Cardiac fibroblast (primary cell): ENCODE results near the gene UBE2R2.

Experiments used
- DNase-seq, 2 donors: peaks; one replicate each; pipeline versions ENCODE4 v3.0.0 to v3.0.0-alpha.2; 2010; ENCODE audit warnings: low read depth in 2 of 2
- H3K4me3 ChIP-seq, 2 donors: replicated peaks in 1 of 2; 1 replicate in 1 of 2; 2 replicates in 1 of 2; pipeline ENCODE4 v1.5.1; 2011; ENCODE audit warnings: low read depth in 2 of 2, low read length in 2 of 2, mild to moderate bottlenecking in 2 of 2, moderate library complexity in 1 of 2
- TF ChIP-seq, protein P1 (sequence below): IDR thresholded peaks from one replicate; pipeline ENCODE4 v1.5.1; 2011; ENCODE audit warnings: low read depth, mild to moderate bottlenecking, low read length, inconsistent platforms

The UBE2R2 gene

DNA sequence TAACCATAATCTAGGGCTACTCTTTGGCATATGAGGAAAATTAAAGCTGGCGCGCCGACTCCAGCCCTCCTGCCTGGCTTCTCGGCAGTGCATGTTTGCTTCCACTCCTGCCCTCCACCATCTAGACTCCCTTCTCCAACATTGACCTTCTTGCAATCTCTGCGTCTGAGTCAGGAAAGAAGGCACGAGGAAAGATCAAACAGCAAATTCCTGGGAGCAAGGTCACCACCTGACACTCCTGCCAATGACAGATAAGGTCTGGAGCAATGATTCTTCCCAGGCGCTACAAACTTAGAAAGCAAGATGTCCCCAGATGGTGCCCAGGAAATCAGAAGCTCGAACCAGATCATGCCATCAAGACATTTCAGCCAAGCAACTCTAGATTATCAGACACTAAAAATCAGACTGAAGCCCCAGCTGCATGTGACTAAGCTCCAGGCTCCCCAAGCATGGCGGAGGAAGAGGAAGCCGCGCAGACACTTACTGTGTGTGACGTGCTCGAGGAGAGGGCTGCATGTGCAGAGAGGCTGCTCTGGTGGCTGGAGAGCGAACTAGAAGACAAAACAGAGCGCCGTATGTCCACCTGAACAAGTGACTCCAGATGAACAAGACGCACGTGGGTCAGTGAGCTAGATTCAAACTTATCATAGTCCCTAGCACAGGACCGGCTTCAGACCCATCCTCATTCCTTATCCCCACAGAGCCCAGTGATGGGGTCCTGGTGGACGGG is 115.3 kb downstream of the UBE2R2 start:
- DNase-seq: no peak
- TF ChIP-seq, protein P1, sequence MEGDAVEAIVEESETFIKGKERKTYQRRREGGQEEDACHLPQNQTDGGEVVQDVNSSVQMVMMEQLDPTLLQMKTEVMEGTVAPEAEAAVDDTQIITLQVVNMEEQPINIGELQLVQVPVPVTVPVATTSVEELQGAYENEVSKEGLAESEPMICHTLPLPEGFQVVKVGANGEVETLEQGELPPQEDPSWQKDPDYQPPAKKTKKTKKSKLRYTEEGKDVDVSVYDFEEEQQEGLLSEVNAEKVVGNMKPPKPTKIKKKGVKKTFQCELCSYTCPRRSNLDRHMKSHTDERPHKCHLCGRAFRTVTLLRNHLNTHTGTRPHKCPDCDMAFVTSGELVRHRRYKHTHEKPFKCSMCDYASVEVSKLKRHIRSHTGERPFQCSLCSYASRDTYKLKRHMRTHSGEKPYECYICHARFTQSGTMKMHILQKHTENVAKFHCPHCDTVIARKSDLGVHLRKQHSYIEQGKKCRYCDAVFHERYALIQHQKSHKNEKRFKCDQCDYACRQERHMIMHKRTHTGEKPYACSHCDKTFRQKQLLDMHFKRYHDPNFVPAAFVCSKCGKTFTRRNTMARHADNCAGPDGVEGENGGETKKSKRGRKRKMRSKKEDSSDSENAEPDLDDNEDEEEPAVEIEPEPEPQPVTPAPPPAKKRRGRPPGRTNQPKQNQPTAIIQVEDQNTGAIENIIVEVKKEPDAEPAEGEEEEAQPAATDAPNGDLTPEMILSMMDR: no peak

DNA sequence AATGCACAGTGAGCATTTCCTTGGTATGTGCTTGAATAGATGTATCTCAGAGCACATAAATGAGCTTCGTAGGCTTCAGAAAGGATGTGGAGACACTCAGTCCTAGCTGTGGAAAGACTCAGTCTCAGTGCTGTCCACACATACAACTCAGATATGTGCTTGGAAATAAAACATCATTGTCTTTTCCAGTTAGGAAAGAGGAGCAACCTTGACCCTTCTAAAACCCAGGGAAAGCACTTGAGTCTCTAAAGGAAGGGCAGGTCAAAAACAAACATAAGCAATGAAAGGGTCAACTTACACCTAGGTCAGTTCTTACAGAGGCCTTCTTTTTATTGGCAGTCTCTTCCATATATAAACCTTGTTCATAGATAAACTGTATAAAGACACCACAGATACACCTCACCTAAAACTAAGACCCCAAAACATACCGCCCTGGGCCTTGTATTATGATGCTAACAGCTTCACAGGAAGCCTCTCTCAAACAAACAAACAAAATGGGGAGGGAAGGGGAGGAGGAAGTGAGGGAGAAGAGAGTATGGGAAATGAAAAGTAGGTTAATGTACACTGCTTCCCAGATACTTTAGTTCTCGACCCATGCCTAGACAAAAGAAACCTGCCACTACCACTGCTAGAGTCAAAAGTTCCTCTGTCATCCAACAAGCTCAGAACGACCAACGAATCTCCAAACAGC is 117.4 kb downstream of the UBE2R2 start:
- TF ChIP-seq, protein P1: no peak
- no peak overlapping the region for H3K4me3 ChIP-seq
- DNase-seq: no peak

More for the DNA sequence above, 115.3 kb downstream of the UBE2R2 start:
- no peak overlapping the region for H3K4me3 ChIP-seq

DNA sequence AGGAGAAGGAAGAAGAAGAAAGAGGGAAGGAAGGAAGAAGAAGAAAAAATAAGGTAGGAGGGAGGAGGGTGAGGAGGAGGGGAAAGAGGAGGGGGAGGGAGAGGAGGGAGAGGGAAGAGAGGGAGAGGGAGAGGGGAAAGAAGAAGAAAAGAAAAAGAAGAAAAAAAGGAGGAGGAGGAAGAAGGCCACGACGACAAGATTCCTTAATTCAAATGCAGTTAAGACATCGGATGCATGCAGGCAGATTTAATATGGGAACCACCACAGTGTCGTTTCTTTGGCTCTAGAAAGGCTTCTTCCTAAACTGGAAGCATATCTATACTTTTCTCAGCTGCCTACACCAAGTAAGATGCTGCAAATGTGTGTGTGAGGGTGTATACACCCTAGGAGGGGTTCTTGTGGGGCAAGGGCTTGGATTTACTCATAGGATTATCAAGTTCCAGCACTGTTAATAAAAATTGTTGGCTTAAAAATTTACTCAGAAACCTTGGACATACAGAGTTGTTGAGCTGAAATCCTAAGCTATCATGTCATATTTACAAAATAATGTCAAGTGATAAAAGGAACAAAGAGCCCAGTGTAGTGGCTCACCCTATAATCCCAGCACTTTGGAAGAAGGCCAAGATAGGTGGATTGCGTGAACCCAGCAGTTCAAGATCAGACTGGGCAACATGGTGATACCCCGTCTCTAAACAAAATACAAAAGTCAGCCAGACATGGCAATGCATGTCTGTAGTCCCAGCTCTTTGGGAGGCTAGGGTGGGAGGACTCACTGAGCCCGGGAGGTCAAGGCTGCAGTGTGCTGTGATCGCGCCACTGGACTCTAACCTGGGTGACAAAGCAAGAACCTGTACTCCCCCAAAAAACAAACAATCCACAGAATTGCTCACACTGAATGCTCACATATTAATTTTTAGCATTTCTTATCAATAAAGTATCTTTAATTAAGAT is 123.2 kb downstream of the UBE2R2 start:
- no peak for DNase-seq
- TF ChIP-seq, protein P1: no peak
- no peak overlapping the region for H3K4me3 ChIP-seq

DNA sequence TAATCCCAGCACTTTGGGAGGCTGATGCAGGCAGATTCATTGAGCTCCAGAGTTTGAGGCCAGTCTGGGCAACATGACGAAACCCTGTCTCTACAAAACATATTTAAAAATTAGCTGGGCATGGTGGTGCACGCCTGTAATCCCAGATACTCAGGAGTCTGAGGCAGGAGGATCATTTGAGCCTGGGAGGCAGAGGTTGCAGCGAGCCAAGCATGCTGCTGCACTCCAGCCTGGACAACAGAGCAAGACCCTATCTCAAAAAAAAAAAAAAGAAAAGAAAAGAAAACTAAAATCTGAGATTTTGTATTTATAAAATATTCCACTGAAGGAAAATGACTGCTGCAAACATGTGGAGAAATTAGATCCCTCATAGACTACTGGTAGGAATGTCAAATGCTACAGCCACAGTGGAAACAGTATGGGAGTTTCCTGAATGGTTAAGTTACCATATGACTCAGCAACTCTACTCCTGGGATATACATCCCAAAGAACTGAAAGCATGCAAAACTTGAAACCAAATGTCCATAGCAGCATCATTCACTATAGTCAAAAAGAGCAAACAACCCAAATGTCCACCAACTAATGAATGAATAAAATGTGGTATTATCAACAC is 125.6 kb downstream of the UBE2R2 start:
- H3K4me3 ChIP-seq: no peak overlapping the region
- peak; percentile 78 for DNase-seq
- TF ChIP-seq, protein P1: peak; percentile 55

DNA sequence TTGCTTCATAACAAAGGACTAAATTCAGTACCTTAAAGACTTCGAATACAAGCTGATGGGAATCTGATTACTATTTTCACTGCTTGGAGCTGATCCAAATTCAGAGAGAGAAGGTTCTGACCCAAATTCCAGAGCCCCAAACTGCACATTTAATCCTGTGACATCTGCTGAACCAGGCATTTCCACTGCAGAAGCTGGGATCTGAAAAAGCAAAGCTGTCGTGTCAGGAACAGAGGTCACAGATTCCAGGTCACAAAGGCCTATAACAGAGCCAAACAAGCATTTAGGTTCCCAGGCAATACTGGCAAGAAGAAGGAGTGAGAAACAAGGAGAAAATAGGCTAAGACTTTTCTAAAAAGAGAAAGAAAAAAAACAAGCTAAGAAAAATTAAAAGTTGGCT is 126.4 kb downstream of the UBE2R2 start:
- DNase-seq: peak in 1 of 2 donors; percentile 37
- TF ChIP-seq, protein P1: no peak
- no peak overlapping the region for H3K4me3 ChIP-seq
